Neural crest cell (in vitro differentiated cells): ENCODE measurements around the gene SLC25A48. TPM values are rescaled to one million over a fixed set of nuclear protein-coding genes. Genes with fewer than 3 reads are reported as not detected.

ENCODE experiments used
- DNase-seq: peaks from one replicate; pipeline ENCODE4 v3.0.0; 2021; ENCODE audit warnings: low read depth, mixed read lengths, low spot score
- H3K27ac Mint-ChIP-seq: one replicate; pipeline ENCODE4 v1.8.0; 2021; ENCODE audit warnings: mild to moderate bottlenecking, mixed read lengths; ENCODE audit not compliant: unreplicated experiment
- H3K27me3 Mint-ChIP-seq: 2 replicates; pipeline ENCODE4 v1.8.0; 2021; ENCODE audit warnings: low read depth, mild to moderate bottlenecking, mixed read lengths
- H3K36me3 Mint-ChIP-seq: 2 replicates; pipeline ENCODE4 v1.8.0; 2021; ENCODE audit warnings: low read depth, mild to moderate bottlenecking, mixed read lengths
- H3K4me1 Mint-ChIP-seq: 2 replicates; pipeline ENCODE4 v1.8.0; 2021; ENCODE audit warnings: mixed read lengths
- H3K4me3 Mint-ChIP-seq: one replicate; pipeline ENCODE4 v1.8.0; 2021; ENCODE audit warnings: mild to moderate bottlenecking, mixed read lengths
- H3K9me3 Mint-ChIP-seq: 2 replicates; pipeline ENCODE4 v1.8.0; 2021; ENCODE audit warnings: mixed read lengths
- long read RNA-seq: library from polyadenylated mRNA; unstranded; transcript quantifications from one replicate; pipeline ENCODE4 v2.0.0, GENCODE V29; 2020
- total RNA-seq: library from RNA; stranded (reverse); gene quantifications from 2 replicates; pipeline ENCODE4 v1.2.1, GENCODE V29; 2021
- TF ChIP-seq, protein P1 (sequence below): fragments of 200-600 bp; sonication (generic); conservative IDR thresholded peaks from 2 replicates; pipeline ENCODE4 v1.5.0; 2021; ENCODE audit warnings: antibody characterized with exemption, mild to moderate bottlenecking

Gene SLC25A48
- total RNA-seq: not detected in 2 replicates
- long read RNA-seq: 0 reads

GRCh38 chr5:135834639-135835529 is at the start of gene SLC25A48:
SLC25A48 (plus strand) TSS chr5:135834663; CDS start chr5:135834848, 185 bp downstream.
- Mint-ChIP-seq H3K27ac (no peak within 1 kb of the TSS), H3K36me3 (peaks cover 5% of the 10 kb centered on the region), H3K4me1 (peaks cover 7% of the 10 kb centered on the region), H3K27me3 (peaks cover 96% of the 10 kb centered on the region), H3K4me3 (peak within 1 kb of the TSS; percentile 79), H3K9me3 (peaks cover 7% of the 10 kb centered on the region)
- TF ChIP-seq, protein P1, sequence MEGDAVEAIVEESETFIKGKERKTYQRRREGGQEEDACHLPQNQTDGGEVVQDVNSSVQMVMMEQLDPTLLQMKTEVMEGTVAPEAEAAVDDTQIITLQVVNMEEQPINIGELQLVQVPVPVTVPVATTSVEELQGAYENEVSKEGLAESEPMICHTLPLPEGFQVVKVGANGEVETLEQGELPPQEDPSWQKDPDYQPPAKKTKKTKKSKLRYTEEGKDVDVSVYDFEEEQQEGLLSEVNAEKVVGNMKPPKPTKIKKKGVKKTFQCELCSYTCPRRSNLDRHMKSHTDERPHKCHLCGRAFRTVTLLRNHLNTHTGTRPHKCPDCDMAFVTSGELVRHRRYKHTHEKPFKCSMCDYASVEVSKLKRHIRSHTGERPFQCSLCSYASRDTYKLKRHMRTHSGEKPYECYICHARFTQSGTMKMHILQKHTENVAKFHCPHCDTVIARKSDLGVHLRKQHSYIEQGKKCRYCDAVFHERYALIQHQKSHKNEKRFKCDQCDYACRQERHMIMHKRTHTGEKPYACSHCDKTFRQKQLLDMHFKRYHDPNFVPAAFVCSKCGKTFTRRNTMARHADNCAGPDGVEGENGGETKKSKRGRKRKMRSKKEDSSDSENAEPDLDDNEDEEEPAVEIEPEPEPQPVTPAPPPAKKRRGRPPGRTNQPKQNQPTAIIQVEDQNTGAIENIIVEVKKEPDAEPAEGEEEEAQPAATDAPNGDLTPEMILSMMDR: peak; percentile 77
- peak; percentile 65 for DNase-seq

DNA sequence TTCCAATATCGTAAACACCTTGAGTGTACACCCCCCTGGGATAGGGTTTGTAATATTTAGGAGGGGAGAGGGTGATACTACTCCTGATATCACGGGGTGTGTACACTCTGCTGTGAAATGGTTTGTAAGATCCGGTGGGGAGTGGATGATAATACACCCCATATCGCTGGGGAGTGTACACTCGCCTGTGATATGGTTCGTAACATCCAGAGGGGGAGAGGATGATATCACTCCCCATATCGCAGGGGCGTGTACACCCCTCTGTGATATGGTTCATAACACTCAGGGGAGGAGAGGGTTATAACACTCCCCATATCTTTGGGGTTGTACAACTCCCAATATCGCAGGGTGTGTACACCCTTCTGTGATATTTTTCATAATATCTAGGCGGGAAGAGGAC is 33.8 kb upstream of the SLC25A48 start:
- DNase-seq: no peak
- TF ChIP-seq, protein P1: no peak
- H3K4me3 Mint-ChIP-seq: no peak overlapping the region
- H3K27me3 Mint-ChIP-seq: peaks cover 62% of the 10 kb centered on the region
- no peaks in the 10 kb centered on the region for H3K4me1 Mint-ChIP-seq
- H3K27ac Mint-ChIP-seq: no peak overlapping the region
- no peaks in the 10 kb centered on the region for H3K9me3 Mint-ChIP-seq
- H3K36me3 Mint-ChIP-seq: no peaks in the 10 kb centered on the region

DNA sequence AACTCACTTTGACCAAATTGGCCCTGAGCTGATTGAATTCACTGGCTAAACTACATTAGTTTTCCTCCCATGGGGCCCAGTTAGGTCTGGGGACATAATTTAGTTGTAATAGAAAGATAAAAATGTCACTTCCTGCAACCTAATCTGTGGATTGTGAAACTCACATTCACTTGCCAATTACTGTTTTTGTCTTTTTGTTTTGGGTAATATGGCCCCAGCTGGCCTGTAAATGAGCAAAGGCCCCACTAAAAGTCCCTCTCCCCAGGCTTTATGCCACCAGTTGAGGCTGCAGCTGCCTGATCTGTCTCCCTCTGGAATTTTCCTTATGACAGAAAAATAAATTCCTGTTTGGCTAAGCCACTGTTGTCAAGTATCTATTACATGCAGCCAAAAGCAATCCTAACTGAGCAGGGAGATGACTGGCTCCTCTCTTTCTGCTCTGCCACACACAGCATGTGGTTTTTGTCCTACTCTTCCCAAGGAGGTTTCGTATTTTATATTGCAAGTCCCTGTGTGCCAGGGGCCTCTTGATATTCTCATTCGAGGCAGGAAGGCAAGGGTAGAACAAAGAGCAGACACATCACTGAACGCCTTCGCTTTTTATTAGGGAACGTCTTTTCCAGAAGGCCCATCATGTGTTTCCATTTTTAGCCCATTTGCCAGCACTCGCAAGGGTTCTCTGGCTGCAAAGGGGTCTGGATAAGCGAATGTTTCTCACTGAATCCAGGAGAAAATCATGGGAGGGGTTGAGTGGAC is 24.1 kb upstream of the SLC25A48 start:
- TF ChIP-seq, protein P1: no peak
- no peak for DNase-seq
- Mint-ChIP-seq H3K4me1 (no peaks in the 10 kb centered on the region), H3K27me3 (peaks cover 11% of the 10 kb centered on the region), H3K9me3 (no peaks in the 10 kb centered on the region), H3K27ac (no peak overlapping the region), H3K36me3 (no peaks in the 10 kb centered on the region), H3K4me3 (no peak overlapping the region)

- DNase-seq: no peak
- Mint-ChIP-seq H3K27me3 (peaks cover 11% of the 10 kb centered on the region), H3K27ac (no peak overlapping the region), H3K9me3 (no peaks in the 10 kb centered on the region), H3K4me1 (no peaks in the 10 kb centered on the region), H3K36me3 (no peaks in the 10 kb centered on the region), H3K4me3 (no peak overlapping the region)
- TF ChIP-seq, protein P1: no peak
Observed at GRCh38 chr5:135811007-135811406, 23.5 kb upstream of the SLC25A48 start.

DNA sequence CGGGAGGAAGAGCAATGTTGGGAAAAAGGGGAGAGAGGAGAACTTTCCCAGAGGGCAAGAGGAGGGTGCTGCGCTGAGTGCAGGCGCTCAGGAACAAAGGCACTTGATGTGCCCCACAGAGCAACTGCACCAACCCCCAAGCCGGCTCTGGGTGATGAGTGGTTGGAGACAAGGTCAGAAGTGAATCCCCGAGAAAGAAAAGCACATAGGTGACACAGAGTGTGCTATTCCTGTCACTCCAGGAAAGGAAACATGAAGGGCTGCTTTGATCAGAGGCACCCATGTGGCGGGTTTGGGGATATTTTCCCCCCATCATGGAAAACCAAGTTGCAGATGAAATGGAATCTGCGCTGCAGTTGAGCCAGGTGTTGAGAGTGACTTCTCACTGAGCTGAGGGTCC is 20.7 kb upstream of the SLC25A48 start:
- no peak for DNase-seq
- TF ChIP-seq, protein P1: no peak
- Mint-ChIP-seq H3K9me3 (no peaks in the 10 kb centered on the region), H3K4me1 (no peaks in the 10 kb centered on the region), H3K36me3 (no peaks in the 10 kb centered on the region), H3K27ac (no peak overlapping the region), H3K27me3 (peaks cover 26% of the 10 kb centered on the region), H3K4me3 (no peak overlapping the region)
